GM18511 (cell line): ENCODE results near the gene BDNF.

Source experiments
- ATAC-seq: cut with Tn5 transposase; IDR thresholded peaks from one replicate; pipeline ENCODE4 v1.9.1; 2021; ENCODE audit warnings: mild to moderate bottlenecking, moderate library complexity; ENCODE audit not compliant: unreplicated experiment

The BDNF gene

DNA sequence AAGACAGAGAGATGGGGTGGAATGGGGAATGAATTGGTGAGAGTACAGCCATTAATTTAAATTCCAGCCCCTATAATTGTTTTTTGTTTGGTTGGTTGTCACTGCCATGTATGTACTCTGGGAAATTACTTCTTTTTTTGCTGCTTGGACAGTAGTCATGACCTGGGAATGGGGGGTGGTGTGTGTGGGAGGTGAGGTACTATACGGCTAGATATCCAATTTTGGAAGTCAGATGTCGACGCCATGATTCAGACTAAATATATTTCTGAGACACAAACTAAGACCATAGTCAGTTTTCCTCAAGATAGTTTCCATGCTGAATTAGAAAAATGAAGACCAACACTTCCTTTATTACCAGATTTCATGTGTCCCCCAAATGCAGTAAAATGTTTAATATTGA lies 7.4 kb upstream of the BDNF start:
- no peak for ATAC-seq

- peak; percentile 85 for ATAC-seq
Measured at GRCh38 chr11:27705873-27706820, 5.9 kb upstream of the BDNF start.

GRCh38 chr11:27703481-27703880 lies 3.2 kb upstream of the BDNF start:
- ATAC-seq, result no peak

DNA sequence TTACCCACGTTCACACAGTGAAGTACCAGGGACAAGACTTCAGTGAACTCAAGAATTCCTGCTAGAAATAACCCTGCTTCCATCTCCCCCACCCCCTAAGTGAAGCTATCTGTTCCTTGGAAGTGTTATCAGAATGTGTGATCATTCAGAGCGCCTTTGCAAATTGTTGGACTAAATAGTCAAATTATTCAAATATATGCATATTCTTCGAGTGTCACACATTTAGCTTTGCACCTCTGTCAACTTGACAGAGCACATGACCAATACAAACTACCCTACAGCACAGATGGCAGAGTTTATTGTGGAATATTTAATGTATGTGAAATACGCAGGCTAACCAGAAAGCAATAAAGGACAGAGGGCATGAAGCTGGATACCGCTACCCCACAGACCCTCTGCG lies 2.6 kb upstream of the BDNF start:
- ATAC-seq, result no peak

DNA sequence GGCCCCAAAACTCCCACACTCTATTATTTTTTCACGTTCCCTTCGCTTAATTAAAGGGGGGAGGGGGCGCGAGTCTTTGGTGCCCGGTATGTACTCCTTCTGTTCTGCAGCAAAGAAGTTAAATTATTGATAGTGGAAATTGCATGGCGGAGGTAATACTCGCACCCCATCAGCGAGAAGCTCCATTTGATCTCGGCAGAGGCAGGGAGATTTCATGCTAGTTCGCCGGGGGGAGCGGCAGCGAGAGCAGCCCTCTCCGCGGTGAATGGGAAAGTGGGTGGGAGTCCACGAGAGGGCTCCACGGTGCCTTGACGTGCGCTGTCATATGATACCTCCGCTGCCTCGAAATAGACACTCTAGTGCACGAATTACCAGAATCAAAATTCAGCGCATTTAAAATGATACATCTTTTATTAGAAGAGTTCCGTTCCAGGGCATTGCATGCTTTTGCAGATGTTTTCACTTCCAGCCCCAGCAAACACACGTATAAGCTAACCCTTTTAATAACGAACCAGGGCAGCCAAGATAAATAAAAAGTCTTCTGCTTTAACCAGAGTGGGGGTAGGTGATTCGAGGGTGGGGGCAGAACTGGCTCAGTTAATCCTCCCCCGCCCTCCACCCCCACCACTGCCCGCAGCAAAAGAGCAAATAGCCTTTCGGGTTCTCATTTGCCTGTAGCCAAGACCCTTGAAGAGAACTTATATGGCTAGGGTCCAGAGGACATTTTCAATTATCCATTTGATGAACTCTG lies 1.3 kb upstream of the BDNF start:
- peak; percentile 33 for ATAC-seq

DNA sequence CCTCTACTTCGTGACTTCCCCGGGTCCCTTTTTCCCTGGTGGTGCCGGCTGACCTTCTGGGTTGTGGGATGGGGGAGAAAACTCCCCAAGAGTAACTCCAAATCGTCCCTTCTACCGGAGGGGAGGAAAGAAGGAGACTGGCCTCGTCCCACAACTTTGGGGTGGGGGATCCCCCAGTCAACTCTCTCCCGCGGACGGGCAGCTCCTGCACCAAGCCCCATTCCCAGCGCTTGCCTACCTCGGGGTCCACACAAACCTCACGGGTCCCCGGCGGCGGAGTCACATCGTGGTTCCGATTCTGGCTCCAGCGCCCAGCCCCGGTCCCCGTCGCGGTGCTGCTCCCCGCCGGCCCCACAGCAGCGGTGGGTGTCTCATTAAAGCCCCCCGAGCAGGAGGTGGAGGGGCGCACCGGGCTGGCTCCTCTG lies 317 bp downstream of the BDNF start:
- peak; percentile 3 for ATAC-seq

DNA sequence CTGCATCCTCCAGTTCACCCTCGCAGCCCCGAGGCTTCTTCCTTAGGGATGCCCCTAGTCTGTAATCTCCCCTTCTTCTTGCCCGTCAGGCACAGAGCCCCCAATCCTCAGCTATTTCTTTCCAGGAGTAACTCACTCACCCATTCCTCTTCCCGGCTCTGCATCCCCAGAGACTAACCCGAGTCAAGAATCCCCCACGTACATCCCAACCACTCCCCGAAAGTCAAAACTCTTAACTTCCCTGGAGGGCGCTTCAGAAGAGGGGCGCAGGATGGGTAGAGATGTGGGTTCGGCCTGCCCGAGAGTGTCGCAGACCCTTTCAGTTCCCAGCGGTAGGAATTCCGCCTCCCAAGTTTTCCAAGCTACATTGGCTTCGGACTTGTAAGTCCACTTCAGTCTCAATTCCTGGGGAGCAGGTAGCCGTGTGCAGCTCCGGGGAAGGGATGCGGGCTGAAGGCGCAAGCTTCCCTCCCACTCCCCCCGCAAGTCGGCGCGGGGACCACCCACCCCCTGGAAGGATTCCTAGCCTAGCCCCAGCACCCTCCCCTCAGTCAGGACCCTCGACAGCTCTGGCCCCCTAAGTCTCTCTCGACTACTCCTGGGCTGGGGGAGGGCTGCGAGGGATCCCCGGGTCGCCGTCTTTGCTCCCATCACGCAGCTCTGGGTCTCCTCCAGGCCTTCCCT lies 871 bp downstream of the BDNF start:
- no peak for ATAC-seq

- peak; percentile 57 for ATAC-seq
Measured at GRCh38 chr11:27698872-27699241, 1.4 kb downstream of the BDNF start.

DNA sequence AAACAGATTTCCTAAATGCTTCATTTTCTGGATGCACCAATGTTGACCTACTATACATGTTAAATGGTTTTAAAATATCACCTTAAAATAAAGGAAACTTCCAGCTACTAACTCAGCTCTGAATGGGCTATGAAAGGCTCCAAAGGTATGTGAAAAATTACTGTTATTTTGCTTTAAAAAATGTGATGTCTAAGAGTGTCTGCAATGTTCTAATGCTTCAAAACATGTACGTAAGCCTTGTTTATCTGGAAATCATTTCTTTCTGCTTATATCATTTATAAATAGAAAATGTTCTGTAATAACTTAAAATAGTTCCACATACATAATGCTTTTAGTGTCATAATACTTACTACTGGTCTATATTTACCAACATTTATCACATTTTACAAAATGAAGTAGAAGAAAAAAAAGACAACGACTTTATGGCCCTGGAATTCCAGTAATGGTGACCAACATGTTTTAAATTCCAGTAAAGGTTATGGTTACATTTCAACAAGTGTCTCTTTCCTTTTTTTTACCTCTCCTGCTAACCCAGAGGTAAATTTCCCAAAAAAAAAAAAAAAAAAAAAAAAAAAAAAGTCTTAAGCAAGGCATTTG lies 2.5 kb downstream of the BDNF start:
- no peak for ATAC-seq

DNA sequence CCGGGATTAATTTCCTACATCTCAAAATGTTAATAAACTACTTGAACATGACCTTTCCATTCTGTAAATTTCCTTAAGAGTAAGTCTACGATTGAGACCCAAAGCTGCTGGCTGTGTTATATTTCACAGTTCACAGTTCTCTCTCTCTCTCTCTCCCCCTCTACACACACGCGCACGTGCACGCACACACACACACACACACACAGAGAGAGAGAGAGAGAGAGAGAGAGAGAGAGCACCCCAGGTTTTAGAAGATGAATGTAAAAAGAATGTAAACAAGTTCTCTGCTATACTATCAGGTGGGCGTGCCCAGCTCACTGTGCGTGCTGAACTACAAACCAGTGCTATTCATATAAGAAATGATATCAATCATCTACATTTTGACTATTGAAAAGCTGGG lies 3.3 kb downstream of the BDNF start:
- ATAC-seq, result no peak

GRCh38 chr11:27696115-27696514 lies 4.1 kb downstream of the BDNF start:
- no peak for ATAC-seq

- no peak for ATAC-seq
Measured at GRCh38 chr11:27694992-27695391, 5.3 kb downstream of the BDNF start.

DNA sequence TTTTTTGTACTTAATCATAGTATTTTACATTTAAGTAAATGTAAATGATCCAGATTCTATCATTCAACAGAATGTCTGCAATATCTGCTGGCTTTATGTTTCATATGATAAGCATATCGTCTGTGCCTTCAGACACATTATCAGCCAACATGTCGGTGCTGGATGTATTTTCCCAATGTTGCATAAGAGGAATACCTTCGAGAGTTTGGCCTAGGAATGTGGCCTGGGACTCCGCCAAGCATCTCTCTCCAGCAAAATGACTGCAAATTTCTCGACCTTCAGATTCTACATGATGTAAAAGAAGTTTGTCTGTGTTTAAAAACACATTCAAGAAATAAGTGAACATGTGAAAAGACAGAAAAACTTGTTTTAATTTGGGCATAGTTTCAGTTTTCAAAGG lies 6.9 kb downstream of the BDNF start:
- ATAC-seq, result no peak

DNA sequence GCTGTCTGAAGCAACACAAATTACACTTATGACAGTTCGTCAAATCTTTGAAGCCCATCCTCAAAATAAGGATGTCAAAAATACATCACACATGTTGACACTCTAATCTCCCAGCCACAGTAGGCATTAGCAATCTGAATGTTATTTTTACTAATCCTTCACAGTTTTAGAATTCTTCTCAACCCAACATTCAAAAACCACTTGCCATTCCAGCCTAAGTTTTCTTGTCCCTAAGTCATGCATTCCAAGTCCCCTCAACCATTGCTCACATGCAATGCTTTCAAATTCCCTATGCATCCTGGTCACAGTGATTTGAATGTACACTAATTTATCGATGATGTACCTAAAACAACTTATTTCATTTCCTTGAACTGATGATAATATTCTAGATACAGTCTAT lies 7.5 kb downstream of the BDNF start:
- ATAC-seq, result no peak

DNA sequence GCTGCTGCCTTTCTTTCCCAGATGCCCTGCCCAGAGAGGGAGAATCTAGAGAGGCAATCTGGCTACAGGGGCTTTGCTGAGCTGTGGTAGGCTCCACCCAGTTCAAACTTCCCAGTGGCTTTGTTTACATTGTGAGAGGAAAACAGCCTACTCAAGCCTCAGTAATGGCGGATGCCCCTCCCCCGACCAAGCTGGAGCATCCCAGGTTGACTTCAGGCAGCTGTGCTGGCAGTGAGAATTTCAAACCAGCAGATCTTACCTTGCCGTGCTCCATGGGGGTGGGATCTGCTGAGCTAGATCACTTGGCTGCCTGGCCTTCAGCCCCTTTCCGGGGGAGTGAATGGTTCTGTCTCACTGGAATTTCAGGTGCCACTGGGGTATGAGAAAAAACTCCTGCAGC lies 12.2 kb downstream of the BDNF start:
- no peak for ATAC-seq

- no peak for ATAC-seq
Measured at GRCh38 chr11:27681664-27682063, 18.6 kb downstream of the BDNF start.

- ATAC-seq, result peak; percentile 59
Measured at GRCh38 chr11:27679136-27680015, 20.9 kb downstream of the BDNF start.

GRCh38 chr11:27678242-27678641 lies 22.0 kb downstream of the BDNF start:
- no peak for ATAC-seq

DNA sequence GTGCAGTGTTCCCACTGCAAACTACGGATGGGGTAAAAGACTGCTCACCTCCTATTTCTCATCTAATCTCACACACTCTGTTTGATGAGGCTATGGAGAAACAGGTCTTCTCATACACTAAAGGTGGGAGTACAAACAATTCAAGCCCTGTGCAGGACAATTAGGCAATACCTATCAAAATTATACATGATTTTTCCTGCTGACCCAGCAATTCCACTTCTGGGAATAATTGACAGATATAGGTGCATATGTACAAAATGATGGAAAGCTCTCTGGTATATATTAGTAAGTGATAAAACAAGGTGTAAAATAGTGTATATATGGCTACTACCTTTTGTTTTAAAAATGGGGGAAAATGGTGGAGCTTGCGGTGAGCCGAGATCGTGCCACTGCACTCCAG lies 23.1 kb downstream of the BDNF start:
- no peak for ATAC-seq

DNA sequence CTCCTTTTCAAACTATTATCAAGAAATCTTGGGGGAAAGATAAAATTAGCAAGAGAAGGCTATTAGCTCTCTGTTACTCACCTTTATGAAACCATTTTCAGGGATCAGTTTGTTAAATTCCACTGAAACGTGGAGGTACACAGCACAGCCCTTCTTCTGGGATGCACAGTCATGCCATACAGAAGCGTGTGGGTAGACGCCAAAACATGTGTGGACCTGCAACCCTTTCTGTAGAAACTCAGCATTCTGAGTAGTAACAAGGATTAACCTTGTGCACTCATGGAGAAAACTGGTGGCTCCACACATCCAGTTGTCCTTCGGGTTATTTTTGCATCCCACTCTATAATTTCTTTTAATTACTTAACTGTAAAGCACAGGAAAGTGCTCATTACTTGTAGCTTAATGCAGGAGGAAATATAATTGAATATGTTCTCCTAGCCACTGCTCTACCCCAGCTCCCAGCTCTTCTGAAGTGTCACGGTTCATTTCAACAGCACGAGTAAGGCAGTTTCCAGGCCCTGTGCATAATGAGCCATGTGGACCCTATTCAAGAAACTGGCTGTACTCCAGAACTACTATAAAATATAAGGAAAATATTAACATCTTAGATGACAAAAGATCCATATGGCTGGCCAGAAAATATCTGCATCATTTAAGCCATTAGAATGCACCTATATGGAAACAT lies 26.1 kb downstream of the BDNF start:
- no peak for ATAC-seq
